NT2/D1 (cell line): ENCODE measurements around the gene GDF10.

ENCODE experiments used
- YY1 ChIP-seq: IDR thresholded peaks from 2 replicates; pipeline ENCODE4 v1.6.1; 2011; ENCODE audit not compliant: insufficient read length, insufficient read depth
- ZNF274 ChIP-seq: IDR thresholded peaks from 2 replicates; pipeline ENCODE4 v1.6.1; 2011; ENCODE audit warnings: mild to moderate bottlenecking, low read depth, low read length

DNA sequence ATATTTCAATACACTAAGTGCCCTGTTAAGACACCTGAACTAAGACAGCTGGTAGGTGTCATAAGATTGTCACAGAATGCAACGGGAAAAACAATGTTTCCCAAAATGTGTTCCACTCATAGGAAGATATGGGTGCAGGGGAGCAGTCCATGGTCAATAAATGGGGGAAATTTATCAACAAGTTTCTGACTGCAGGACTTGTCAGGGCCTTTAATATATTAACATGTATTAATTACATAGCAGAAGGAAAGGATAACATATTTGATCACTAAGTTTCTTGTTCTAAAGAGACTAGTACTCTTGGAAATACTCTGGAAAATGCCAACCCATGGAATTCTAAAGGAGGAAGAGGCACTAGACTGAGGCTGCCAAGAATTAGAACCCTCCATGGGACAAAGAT is 54.9 kb downstream of the GDF10 start:
- TF ChIP-seq ZNF274 (no peak), YY1 (no peak)
